H9 (cell line): Measurements from ENCODE around the gene SIK2. TPM values are rescaled to one million over a fixed set of nuclear protein-coding genes. Genes with fewer than 3 reads are reported as not detected.

ENCODE experiments used
- DNase-seq: peaks from one replicate; pipeline ENCODE4 v3.0.0-alpha.2; 2017
- H2AFZ ChIP-seq: one replicate; pipeline ENCODE4 v1.6.1; 2013; ENCODE audit warnings: mild to moderate bottlenecking, low read length, control low read depth, moderate library complexity
- H2AK5ac ChIP-seq: 2 replicates; pipeline ENCODE4 v1.6.1; 2013; ENCODE audit warnings: low read length, control low read depth, mixed read lengths; ENCODE audit not compliant: insufficient read length
- H2BK120ac ChIP-seq: one replicate; pipeline ENCODE4 v1.6.1; 2013; ENCODE audit warnings: low read depth, mild to moderate bottlenecking, low read length, control low read depth, inconsistent platforms; ENCODE audit not compliant: poor library complexity, severe bottlenecking
- H2BK12ac ChIP-seq: 2 replicates; pipeline ENCODE4 v1.6.1; 2013; ENCODE audit warnings: low read length, control low read depth, mixed read lengths, low read depth; ENCODE audit not compliant: insufficient read length
- H2BK15ac ChIP-seq: 2 replicates; pipeline ENCODE4 v1.6.1; 2013; ENCODE audit warnings: low read depth, low read length, control low read depth
- H2BK20ac ChIP-seq: one replicate; pipeline ENCODE4 v1.6.1; 2013; ENCODE audit warnings: low read depth, mild to moderate bottlenecking, low read length, control low read depth, inconsistent platforms; ENCODE audit not compliant: poor library complexity, severe bottlenecking
- H2BK5ac ChIP-seq: 2 replicates; pipeline ENCODE4 v1.6.1; 2013; ENCODE audit warnings: low read length, control low read depth, mixed read lengths; ENCODE audit not compliant: insufficient read length
- H3K14ac ChIP-seq: 2 replicates; pipeline ENCODE4 v1.6.1; 2013; ENCODE audit warnings: low read length, control low read depth; ENCODE audit not compliant: insufficient read depth
- H3K18ac ChIP-seq: 2 replicates; pipeline ENCODE4 v1.6.1; 2013; ENCODE audit warnings: low read depth, mild to moderate bottlenecking, mixed read lengths, low read length, control low read depth; ENCODE audit not compliant: insufficient read length
- H3K23ac ChIP-seq: 2 replicates; pipeline ENCODE4 v1.6.1; 2013; ENCODE audit warnings: low read length, control low read depth, mixed read lengths, low read depth; ENCODE audit not compliant: insufficient read length
- H3K23me2 ChIP-seq: 2 replicates; pipeline ENCODE4 v1.6.1; 2013; ENCODE audit warnings: low read depth, mild to moderate bottlenecking, mixed read lengths, low read length, control low read depth; ENCODE audit not compliant: insufficient read length, poor library complexity, severe bottlenecking
- H3K27ac ChIP-seq: 2 replicates; pipeline ENCODE4 v1.5.1; 2013; ENCODE audit warnings: low read length, control low read depth, mixed read lengths, low read depth; ENCODE audit not compliant: insufficient read length
- H3K27me3 ChIP-seq: 2 replicates; pipeline ENCODE4 v1.6.1; 2013; ENCODE audit warnings: low read length, control low read depth, inconsistent platforms; ENCODE audit not compliant: insufficient read depth
- H3K4ac ChIP-seq: 2 replicates; pipeline ENCODE4 v1.6.1; 2013; ENCODE audit warnings: low read depth, mild to moderate bottlenecking, control low read depth, inconsistent platforms, low read length, moderate library complexity
- H3K4me1 ChIP-seq: 2 replicates; pipeline ENCODE4 v1.6.1; 2013; ENCODE audit warnings: low read length, control low read depth, inconsistent platforms; ENCODE audit not compliant: insufficient read depth
- H3K4me2 ChIP-seq: 2 replicates; pipeline ENCODE4 v1.6.1; 2013; ENCODE audit warnings: low read length, control low read depth, mixed read lengths; ENCODE audit not compliant: insufficient read length, insufficient read depth
- H3K56ac ChIP-seq: 2 replicates; pipeline ENCODE4 v1.6.1; 2013; ENCODE audit warnings: low read depth, mild to moderate bottlenecking, mixed read lengths, low read length, control low read depth; ENCODE audit not compliant: insufficient read length
- H3K79me1 ChIP-seq: 2 replicates; pipeline ENCODE4 v1.6.1; 2013; ENCODE audit warnings: low read depth, mild to moderate bottlenecking, moderate library complexity, low read length, control low read depth, inconsistent platforms; ENCODE audit not compliant: insufficient read depth, poor library complexity, severe bottlenecking
- H3K79me2 ChIP-seq: 2 replicates; pipeline ENCODE4 v1.6.1; 2013; ENCODE audit warnings: low read length, control low read depth, inconsistent platforms; ENCODE audit not compliant: insufficient read depth
- H3K9ac ChIP-seq: 2 replicates; pipeline ENCODE4 v1.6.1; 2013; ENCODE audit warnings: low read length, control low read depth, mixed read lengths; ENCODE audit not compliant: insufficient read length; ENCODE audit errors: extremely low read depth
- H3K9me3 ChIP-seq: one replicate; pipeline ENCODE4 v1.6.1; 2013; ENCODE audit warnings: low read depth, low read length, inconsistent platforms; ENCODE audit not compliant: control insufficient read depth
- H3T11ph ChIP-seq: one replicate; pipeline ENCODE4 v1.6.1; 2013; ENCODE audit warnings: mild to moderate bottlenecking, low read length, control low read depth, inconsistent platforms
- H4K20me1 ChIP-seq: one replicate; pipeline ENCODE4 v1.6.1; 2013; ENCODE audit not compliant: control insufficient read depth, insufficient read length, insufficient read depth
- H4K5ac ChIP-seq: 2 replicates; pipeline ENCODE4 v1.6.1; 2013; ENCODE audit warnings: low read depth, mild to moderate bottlenecking, mixed read lengths, low read length, control low read depth; ENCODE audit not compliant: insufficient read length
- H4K8ac ChIP-seq: replicated peaks from 2 replicates; pipeline ENCODE4 v1.6.1; 2013; ENCODE audit warnings: low read length, control low read depth, mixed read lengths, low read depth; ENCODE audit not compliant: insufficient read length
- H4K91ac ChIP-seq: 2 replicates; pipeline ENCODE4 v1.6.1; 2013; ENCODE audit warnings: low read depth, mild to moderate bottlenecking, moderate library complexity, mixed read lengths, low read length, control low read depth; ENCODE audit not compliant: insufficient read length
- H3K27ac Mint-ChIP-seq, 3 experiments: 2 replicates in 2 of 3; 3 replicates in 1 of 3; pipeline ENCODE4 v1.8.0; 2020 to 2021; ENCODE audit warnings: mixed read lengths in 3 of 3, mild to moderate bottlenecking in 1 of 3, moderate library complexity in 1 of 3
- H3K27me3 Mint-ChIP-seq: 2 replicates; pipeline ENCODE4 v1.8.0; 2021; ENCODE audit warnings: low read depth, mild to moderate bottlenecking, moderate library complexity, mixed read lengths
- H3K36me3 Mint-ChIP-seq, 3 experiments: 2 replicates in 2 of 3; 3 replicates in 1 of 3; pipeline ENCODE4 v1.8.0; 2020 to 2021; ENCODE audit warnings: low read depth in 3 of 3, mixed read lengths in 3 of 3; ENCODE audit not compliant: insufficient read depth in 1 of 3
- H3K4me1 Mint-ChIP-seq, 2 experiments: 2 replicates each; pipeline ENCODE4 v1.8.0; 2020; ENCODE audit warnings: mixed read lengths in 2 of 2
- H3K4me3 Mint-ChIP-seq, 2 experiments: 2 replicates in 1 of 2; 3 replicates in 1 of 2; pipeline ENCODE4 v1.8.0; 2020 to 2021; ENCODE audit warnings: mild to moderate bottlenecking in 2 of 2, mixed read lengths in 2 of 2, moderate library complexity in 1 of 2
- H3K9me3 Mint-ChIP-seq, 2 experiments: 2 replicates in 1 of 2; 3 replicates in 1 of 2; pipeline ENCODE4 v1.8.0; 2020; ENCODE audit warnings: mild to moderate bottlenecking in 2 of 2, mixed read lengths in 2 of 2, moderate library complexity in 1 of 2
- WGBS: extraction: QIAGEN DNeasy Blood & Tissue Kit; methylation state at CpG from one replicate; pipeline ENCODE4 v1.1.7; 2013; ENCODE audit warnings: missing lambda C conversion rate, low lambda C conversion rate, mixed read lengths; ENCODE audit not compliant: insufficient read length; ENCODE audit errors: extremely low coverage; 5-methylcytosine and 5-hydroxymethylcytosine counted together
- total RNA-seq: library from RNA; stranded (reverse); gene quantifications from 2 replicates; pipeline ENCODE4 v1.2.1, GENCODE V29; 2021
- TF ChIP-seq, protein P1 (sequence below): fragments of 200-600 bp; sonication (generic); conservative IDR thresholded peaks from 3 replicates; pipeline ENCODE4 v1.8.0; 2021; ENCODE audit warnings: antibody characterized with exemption, mild to moderate bottlenecking

Gene SIK2
- total RNA-seq, 1 experiment from 2014 or later: 7.5 TPM

DNA sequence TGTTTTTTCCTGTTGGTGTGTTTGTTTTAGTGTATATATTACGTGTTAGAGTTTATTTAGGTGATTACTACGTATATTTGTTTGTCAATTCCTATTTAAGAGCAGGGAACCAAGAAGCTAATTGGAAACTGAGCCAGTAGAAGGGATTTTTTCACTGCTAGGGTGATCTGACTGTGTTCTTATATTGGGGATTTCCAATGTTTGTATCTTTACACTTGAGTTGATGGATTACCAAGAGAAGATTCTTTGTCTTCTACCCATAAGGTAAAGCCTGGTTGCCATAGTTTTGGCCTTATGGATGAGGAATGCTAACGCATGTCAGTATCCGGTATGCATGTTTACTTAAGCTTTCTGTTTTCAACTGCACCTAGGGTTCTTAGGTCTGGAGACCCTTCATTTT, 35.6 kb downstream of the SIK2 start:
- 100% methylated on average over 2 of the region's 4 CpGs for WGBS

More for the DNA sequence above, 35.6 kb downstream of the SIK2 start:
- H3K18ac ChIP-seq: no peak overlapping the region
- H2BK20ac ChIP-seq: no peak overlapping the region
- no peaks in the 10 kb centered on the region for H3K9me3 ChIP-seq
- peak overlapping the region; percentile 36 for H2BK120ac ChIP-seq
- peaks cover 26 to 33% of the 10 kb centered on the region in 2 experiments for H3K4me1 Mint-ChIP-seq
- no peaks in the 10 kb centered on the region for H3K23me2 ChIP-seq
- no peaks in the 10 kb centered on the region for H3K27me3 Mint-ChIP-seq
- H3K4ac ChIP-seq: no peak overlapping the region
- H4K5ac ChIP-seq: no peak overlapping the region
- H3K23ac ChIP-seq: no peak overlapping the region
- H2BK5ac ChIP-seq: no peak overlapping the region
- H2AFZ ChIP-seq: no peak overlapping the region
- TF ChIP-seq, protein P1, sequence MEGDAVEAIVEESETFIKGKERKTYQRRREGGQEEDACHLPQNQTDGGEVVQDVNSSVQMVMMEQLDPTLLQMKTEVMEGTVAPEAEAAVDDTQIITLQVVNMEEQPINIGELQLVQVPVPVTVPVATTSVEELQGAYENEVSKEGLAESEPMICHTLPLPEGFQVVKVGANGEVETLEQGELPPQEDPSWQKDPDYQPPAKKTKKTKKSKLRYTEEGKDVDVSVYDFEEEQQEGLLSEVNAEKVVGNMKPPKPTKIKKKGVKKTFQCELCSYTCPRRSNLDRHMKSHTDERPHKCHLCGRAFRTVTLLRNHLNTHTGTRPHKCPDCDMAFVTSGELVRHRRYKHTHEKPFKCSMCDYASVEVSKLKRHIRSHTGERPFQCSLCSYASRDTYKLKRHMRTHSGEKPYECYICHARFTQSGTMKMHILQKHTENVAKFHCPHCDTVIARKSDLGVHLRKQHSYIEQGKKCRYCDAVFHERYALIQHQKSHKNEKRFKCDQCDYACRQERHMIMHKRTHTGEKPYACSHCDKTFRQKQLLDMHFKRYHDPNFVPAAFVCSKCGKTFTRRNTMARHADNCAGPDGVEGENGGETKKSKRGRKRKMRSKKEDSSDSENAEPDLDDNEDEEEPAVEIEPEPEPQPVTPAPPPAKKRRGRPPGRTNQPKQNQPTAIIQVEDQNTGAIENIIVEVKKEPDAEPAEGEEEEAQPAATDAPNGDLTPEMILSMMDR: no peak
- H3K36me3 Mint-ChIP-seq: peaks cover 0 to 4% (median 3%) of the 10 kb centered on the region in 3 experiments; a peak in 3 of 7 replicates
- H3K4me2 ChIP-seq: no peak overlapping the region
- no peaks in the 10 kb centered on the region for H3K9me3 Mint-ChIP-seq
- H3K79me2 ChIP-seq: no peaks in the 10 kb centered on the region
- no peak overlapping the region for H3K56ac ChIP-seq
- H4K8ac ChIP-seq: no peak overlapping the region
- H3K4me3 Mint-ChIP-seq: no peak overlapping the region
- no peaks in the 10 kb centered on the region for H3K79me1 ChIP-seq
- H2BK15ac ChIP-seq: no peak overlapping the region
- H3K9ac ChIP-seq: no peak overlapping the region
- H4K91ac ChIP-seq: no peak overlapping the region
- peaks cover 11% of the 10 kb centered on the region for H3K4me1 ChIP-seq
- no peak overlapping the region for H3K14ac ChIP-seq
- no peak overlapping the region for H3K27ac Mint-ChIP-seq
- DNase-seq: no peak
- H3T11ph ChIP-seq: no peak overlapping the region
- H2BK12ac ChIP-seq: no peak overlapping the region
- no peak overlapping the region for H3K27ac ChIP-seq
- no peak overlapping the region for H2AK5ac ChIP-seq
- H3K27me3 ChIP-seq: no peaks in the 10 kb centered on the region
- H4K20me1 ChIP-seq: no peaks in the 10 kb centered on the region
